Activated T-cell treated with anti-CD3 and anti-CD28 coated beads, Interleukin-2, amount 50 U/mL, for 24 hours (primary cell): ENCODE results near the gene RBM14.

Experiments used
- DNase-seq: peaks from one replicate; pipeline ENCODE4 v3.0.0-alpha.2; 2020
- H3K27ac Mint-ChIP-seq: 2 replicates; pipeline ENCODE4 v1.8.0; 2020; ENCODE audit warnings: mild to moderate bottlenecking, mixed read lengths
- H3K27me3 Mint-ChIP-seq: 2 replicates; pipeline ENCODE4 v1.8.0; 2020; ENCODE audit warnings: mixed read lengths
- H3K36me3 Mint-ChIP-seq: 2 replicates; pipeline ENCODE4 v1.8.0; 2020; ENCODE audit warnings: low read depth, mixed read lengths
- H3K4me1 Mint-ChIP-seq: 2 replicates; pipeline ENCODE4 v1.8.0; 2020; ENCODE audit warnings: low read depth, mixed read lengths
- H3K4me3 Mint-ChIP-seq: 2 replicates; pipeline ENCODE4 v1.8.0; 2020; ENCODE audit warnings: mild to moderate bottlenecking, moderate library complexity, mixed read lengths
- H3K9me3 Mint-ChIP-seq: 2 replicates; pipeline ENCODE4 v1.8.0; 2020; ENCODE audit warnings: mixed read lengths

RBM14 gene

GRCh38 chr11:66663741-66664296 is 47.4 kb downstream of the RBM14 start:
- Mint-ChIP-seq H3K27ac (peak overlapping the region; percentile 40), H3K36me3 (peaks cover 93% of the 10 kb centered on the region), H3K4me3 (no peak overlapping the region), H3K9me3 (no peaks in the 10 kb centered on the region), H3K27me3 (no peaks in the 10 kb centered on the region), H3K4me1 (peaks cover 30% of the 10 kb centered on the region)
- DNase-seq = no peak

- Mint-ChIP-seq H3K27ac (peak overlapping the region; percentile 7), H3K4me1 (peaks cover 31% of the 10 kb centered on the region), H3K9me3 (no peaks in the 10 kb centered on the region), H3K36me3 (peaks cover 93% of the 10 kb centered on the region), H3K27me3 (no peaks in the 10 kb centered on the region), H3K4me3 (no peak overlapping the region)
- no peak for DNase-seq
These were observed 48.9 kb downstream of the RBM14 start for GRCh38 chr11:66665369-66665768.

GRCh38 chr11:66670816-66671215 is 54.4 kb downstream of the RBM14 start:
- DNase-seq = no peak
- Mint-ChIP-seq H3K4me3 (no peak overlapping the region), H3K27ac (peak overlapping the region; percentile 61), H3K4me1 (peaks cover 48% of the 10 kb centered on the region), H3K9me3 (no peaks in the 10 kb centered on the region), H3K27me3 (no peaks in the 10 kb centered on the region), H3K36me3 (peaks cover 80% of the 10 kb centered on the region)

- Mint-ChIP-seq H3K4me1 (peaks cover 53% of the 10 kb centered on the region), H3K36me3 (peaks cover 60% of the 10 kb centered on the region), H3K27ac (peak overlapping the region; percentile 64), H3K4me3 (peak overlapping the region; percentile 9), H3K27me3 (no peaks in the 10 kb centered on the region), H3K9me3 (no peaks in the 10 kb centered on the region)
- no peak for DNase-seq
These were observed 58.7 kb downstream of the RBM14 start for GRCh38 chr11:66674964-66675602.

- no peaks in the 10 kb centered on the region for H3K9me3 Mint-ChIP-seq
- H3K4me3 Mint-ChIP-seq = peak overlapping the region; percentile 86
- H3K27ac Mint-ChIP-seq = peak overlapping the region; percentile 98
- H3K27me3 Mint-ChIP-seq = no peaks in the 10 kb centered on the region
- peaks cover 46% of the 10 kb centered on the region for H3K4me1 Mint-ChIP-seq
- DNase-seq = no peak
- peaks cover 47% of the 10 kb centered on the region for H3K36me3 Mint-ChIP-seq
These were observed 60.0 kb downstream of the RBM14 start for GRCh38 chr11:66676282-66676919.
